HCT116 (cell line): ENCODE results near the gene MN1. TPM values are rescaled to one million over a fixed set of nuclear protein-coding genes. Genes with fewer than 3 reads are reported as not detected.
A peak's percentile ranks its signal among the peaks of the same experiment; 100 is the strongest.

Experiments
- ATAC-seq: fragments of 200-7000 bp; cut with Tn5 transposase; 2 replicates; pipeline ENCODE4 v1.9.1; 2020; ENCODE audit warnings: mild to moderate bottlenecking, moderate library complexity
- BruUV-seq: library from RNA; stranded (reverse); fragments of 400-500 nt; replicated peaks from 2 replicates; lab custom pipeline; 2021; lab: Mats Ljungman, UMichigan
- CTCF ChIA-PET: fragments of 300-600 bp; sonication (Branson Sonifier 250); formaldehyde crosslinking; loops from one replicate; lab custom pipeline; 2021; ENCODE audit warnings: antibody characterized with exemption; lab: Charles Lee
- POLR2A ChIA-PET: fragments of 300-600, 350-600 bp; sonication (Branson Sonifier 250); formaldehyde crosslinking; loops from one replicate; lab custom pipeline; 2021; ENCODE audit warnings: antibody characterized with exemption; lab: Charles Lee
- RAD21 ChIA-PET, 2 experiments: fragments of 300-600 bp; sonication (Branson Sonifier 250); formaldehyde crosslinking; loops; one replicate each; lab custom pipeline; 2023; ENCODE audit warnings: low total read pairs in 2 of 2; ENCODE audit not compliant: uncharacterized antibody in 2 of 2, unreplicated experiment in 2 of 2, low non-redundant PET in 1 of 2; lab: Charles Lee
- DNase-seq: peaks from one replicate; pipeline ENCODE4 v3.0.0-alpha.2; 2010; ENCODE audit warnings: low read depth, low spot score
- H2AFZ ChIP-seq: fragments of 200-600 bp; shearing (Covaris generic), sonication (generic); 2 replicates; pipeline ENCODE4 v1.6.1; 2017; ENCODE audit warnings: low read depth, mixed run types, mixed read lengths, antibody characterized with exemption, low read length; ENCODE audit not compliant: poor library complexity, severe bottlenecking
- H3K27ac ChIP-seq: 2 replicates; pipeline ENCODE4 v1.5.1; 2012; ENCODE audit warnings: low read depth, low read length
- H3K27me3 ChIP-seq: fragments of 200-600 bp; sonication (generic); 2 replicates; pipeline ENCODE4 v1.6.1; 2016; ENCODE audit warnings: mixed run types, low read length, mixed read lengths; ENCODE audit not compliant: insufficient read depth
- H3K36me3 ChIP-seq, 2 experiments: fragments of 200-500 bp in 1 of 2; fragments of 200-600 bp in 1 of 2; sonication (Bioruptor generic) in 1 of 2; sonication (generic) in 1 of 2; 2 replicates each; pipeline versions ENCODE4 v1.5.1 to v1.6.1; 2014 to 2016; ENCODE audit warnings: low read length in 2 of 2, inconsistent platforms in 1 of 2, mixed read lengths in 1 of 2, mixed run types in 1 of 2; ENCODE audit not compliant: insufficient read depth in 2 of 2, control insufficient read depth in 1 of 2
- H3K4me1 ChIP-seq, 2 experiments: fragments of 200-600 bp in 1 of 2; sonication (generic) in 1 of 2; 2 replicates each; pipeline versions ENCODE4 v1.5.1 to v1.6.1; 2012 to 2017; ENCODE audit warnings: low read length in 2 of 2, inconsistent platforms in 1 of 2, mild to moderate bottlenecking in 1 of 2, mixed read lengths in 1 of 2, mixed run types in 1 of 2, moderate library complexity in 1 of 2; ENCODE audit not compliant: insufficient read depth in 2 of 2, control insufficient read depth in 1 of 2
- H3K4me2 ChIP-seq: fragments of 200-600 bp; sonication (generic); 2 replicates; pipeline ENCODE4 v1.6.1; 2017; ENCODE audit warnings: mixed run types, low read length, mixed read lengths
- H3K4me3 ChIP-seq, 2 experiments: fragments of 200-600 bp in 1 of 2; sonication (generic) in 1 of 2; replicated peaks in 1 of 2; 2 replicates each; pipeline ENCODE4 v1.5.1; 2011 to 2016; ENCODE audit warnings: low read length in 2 of 2, control low read depth in 1 of 2, low read depth in 1 of 2, mild to moderate bottlenecking in 1 of 2, mixed read lengths in 1 of 2, mixed run types in 1 of 2
- H3K79me2 ChIP-seq: fragments of 200-600 bp; sonication (generic); 2 replicates; pipeline ENCODE4 v1.6.1; 2017; ENCODE audit warnings: mild to moderate bottlenecking, mixed run types, low read length, moderate library complexity, mixed read lengths; ENCODE audit not compliant: insufficient read depth
- H3K9ac ChIP-seq: fragments of 200-600 bp; sonication (generic); 2 replicates; pipeline ENCODE4 v1.6.1; 2016; ENCODE audit warnings: low read length, mixed read lengths
- H3K9me2 ChIP-seq: fragments of 200-600 bp; sonication (generic), shearing (Covaris generic); 2 replicates; pipeline ENCODE4 v1.6.1; 2017; ENCODE audit warnings: mixed run types, mild to moderate bottlenecking, moderate library complexity; ENCODE audit not compliant: insufficient read depth
- H3K9me3 ChIP-seq, 2 experiments: fragments of 200-500 bp in 1 of 2; fragments of 200-600 bp in 1 of 2; sonication (Bioruptor generic) in 1 of 2; sonication (generic) in 1 of 2; 2 replicates each; pipeline ENCODE4 v1.6.1; 2014 to 2017; ENCODE audit warnings: low read length in 2 of 2, mixed read lengths in 2 of 2, inconsistent platforms in 1 of 2, low read depth in 1 of 2, mild to moderate bottlenecking in 1 of 2, mixed run types in 1 of 2, moderate library complexity in 1 of 2; ENCODE audit not compliant: control insufficient read depth in 1 of 2, insufficient read depth in 1 of 2
- H4K20me1 ChIP-seq: fragments of 200-600 bp; sonication (generic), shearing (Covaris generic); 2 replicates; pipeline ENCODE4 v1.6.1; 2017; ENCODE audit warnings: mixed run types, mild to moderate bottlenecking, moderate library complexity; ENCODE audit not compliant: insufficient read depth
- ATF3 ChIP-seq: IDR thresholded peaks from 2 replicates; pipeline ENCODE4 v1.6.1; 2012
- EGR1 ChIP-seq: IDR thresholded peaks from 2 replicates; pipeline ENCODE4 v1.6.1; 2012; ENCODE audit warnings: low read depth
- FOSL1 ChIP-seq: IDR thresholded peaks from 2 replicates; pipeline ENCODE4 v1.6.1; 2012; ENCODE audit warnings: low read depth
- MAX ChIP-seq: IDR thresholded peaks from 2 replicates; pipeline ENCODE4 v1.6.1; 2012
- POLR2A ChIP-seq: IDR thresholded peaks from 2 replicates; pipeline ENCODE4 v1.7.0; 2011; ENCODE audit warnings: borderline replicate concordance; ENCODE audit not compliant: insufficient read depth, insufficient read length; ENCODE audit errors: extremely low read depth
- POLR2AphosphoS5 ChIP-seq: IDR thresholded peaks from 2 replicates; pipeline ENCODE4 v1.6.1; 2011; ENCODE audit warnings: mild to moderate bottlenecking, low read depth, low read length, moderate library complexity
- REST ChIP-seq: IDR thresholded peaks from 2 replicates; pipeline ENCODE4 v1.6.1; 2012; ENCODE audit warnings: low read depth
- TCF7L2 ChIP-seq: IDR thresholded peaks from 2 replicates; pipeline ENCODE4 v1.7.0; 2011; ENCODE audit warnings: borderline replicate concordance, inconsistent platforms; ENCODE audit not compliant: insufficient read depth, insufficient read length; ENCODE audit errors: extremely low read depth
- intact Hi-C: fragments of 100-400 bp; cut with micrococcal nuclease; formaldehyde crosslinking; loops from 2 replicates; pipeline ENCODE4 v1.10.0; 2022
- total RNA-seq: library from RNA; stranded (reverse); gene quantifications from one replicate; pipeline ENCODE4 v1.2.1, GENCODE V29; 2021; ENCODE audit not compliant: unreplicated experiment

MN1 gene
- total RNA-seq, 1 experiment from 2014 or later, result 2.9 TPM

- TF ChIP-seq REST (no peak), POLR2AphosphoS5 (no peak), EGR1 (no peak), MAX (no peak)
- H3K27ac ChIP-seq, result no peak overlapping the region
- ATAC-seq, result no peak
- H3K79me2 ChIP-seq, result no peaks in the 10 kb centered on the region
- H3K27me3 ChIP-seq, result peaks cover under 1% of the 10 kb centered on the region; the same call in 1 of the 2 replicates
- intact Hi-C loops, result no loop called here
- ChIA-PET POLR2A (no interaction called here), CTCF (no interaction called here), RAD21 (no interaction called here)
- no TSS peak for BruUV-seq
- no peaks in the 10 kb centered on the region for H3K9me2 ChIP-seq
- H2AFZ ChIP-seq, result no peak overlapping the region
- no peak overlapping the region for H3K4me2 ChIP-seq
- DNase-seq, result no peak
- no peak overlapping the region for H3K9ac ChIP-seq
- peaks cover 0 to 9% of the 10 kb centered on the region in 2 experiments; a peak in 2 of 4 replicates for H3K4me1 ChIP-seq
- no peaks in the 10 kb centered on the region; a peak in 1 of 4 replicates for H3K36me3 ChIP-seq
- no peaks in the 10 kb centered on the region for H3K9me3 ChIP-seq
- H3K4me3 ChIP-seq, result no peak overlapping the region
- no peaks in the 10 kb centered on the region for H4K20me1 ChIP-seq
Observed at GRCh38 chr22:27754247-27754887, 47.2 kb downstream of the MN1 start.

- Histone ChIP-seq H3K4me1 (peaks cover 0 to 9% of the 10 kb centered on the region in 2 experiments; a peak in 2 of 4 replicates), H3K4me3 (no peak overlapping the region), H3K79me2 (no peaks in the 10 kb centered on the region), H2AFZ (no peak overlapping the region), H3K27ac (no peak overlapping the region), H3K9me2 (no peaks in the 10 kb centered on the region), H3K36me3 (no peaks in the 10 kb centered on the region; a peak in 1 of 4 replicates), H3K9ac (no peak overlapping the region), H3K27me3 (peaks cover 2% of the 10 kb centered on the region; the same call in 1 of the 2 replicates), H3K9me3 (no peaks in the 10 kb centered on the region), H4K20me1 (no peaks in the 10 kb centered on the region), H3K4me2 (peak overlapping the region; percentile 17; the same call in 1 of the 2 replicates)
- DNase-seq (no peak), ATAC-seq (peak; percentile 70)
- no TSS peak for BruUV-seq
- RAD21 ChIA-PET, result no interaction called here
- intact Hi-C loops, result no loop called here
- TF ChIP-seq ATF3, result no peak
- no peak for TF ChIP-seq FOSL1
- no peak for TF ChIP-seq TCF7L2
- TF ChIP-seq POLR2A, result no peak
- CTCF ChIA-PET, result no interaction called here
- POLR2A ChIA-PET, result no interaction called here
Observed at GRCh38 chr22:27752771-27753170, 48.8 kb downstream of the MN1 start.
